ENCODE data around the gene KIF1A.

KIF1A gene

DNA sequence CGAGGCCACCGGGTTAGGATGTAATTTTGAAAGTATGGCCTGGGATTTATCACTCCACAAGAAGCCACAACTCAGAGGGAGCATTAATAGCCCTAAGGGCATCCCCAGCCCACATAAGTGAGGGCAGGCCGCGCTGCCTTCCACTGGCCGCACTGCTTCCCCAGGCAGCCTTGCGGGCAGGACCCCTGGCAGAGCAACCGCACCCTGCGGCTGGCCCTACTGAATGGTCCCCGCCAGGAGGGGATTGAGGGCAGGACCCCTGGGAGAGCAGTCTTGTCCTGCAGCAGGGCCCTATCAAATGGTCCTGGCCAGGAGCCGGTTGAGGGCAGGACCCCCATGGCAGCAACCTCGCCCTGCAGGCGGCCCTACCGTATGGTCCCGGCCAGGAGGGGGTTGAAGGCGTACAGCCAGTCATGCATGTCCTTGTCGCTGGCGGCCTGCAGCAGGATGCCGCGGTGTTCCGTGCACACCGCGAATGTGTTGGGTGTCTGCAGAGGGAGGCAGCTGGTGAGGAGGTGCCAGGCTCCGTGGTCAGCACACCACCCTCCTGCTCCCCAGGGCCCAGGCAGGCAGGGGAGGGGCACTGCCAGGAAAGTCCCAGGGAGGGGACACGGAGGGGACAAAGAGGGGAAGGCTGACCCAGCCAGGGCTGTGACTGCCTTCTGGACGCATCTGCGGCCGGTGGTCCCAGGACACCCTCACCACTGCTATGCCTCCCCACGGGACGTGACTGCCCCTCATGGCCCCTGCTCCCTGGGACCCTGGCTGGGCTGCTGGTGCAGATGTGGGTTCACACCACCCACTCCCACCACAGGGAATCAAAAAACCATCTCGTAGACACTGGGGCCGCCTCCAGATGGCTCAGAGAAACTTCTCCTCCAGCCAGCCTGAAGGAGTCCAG lies 102.1 kb downstream of the KIF1A start:
- no peak for DNase-seq (ENCODE audit: low read depth)

DNA sequence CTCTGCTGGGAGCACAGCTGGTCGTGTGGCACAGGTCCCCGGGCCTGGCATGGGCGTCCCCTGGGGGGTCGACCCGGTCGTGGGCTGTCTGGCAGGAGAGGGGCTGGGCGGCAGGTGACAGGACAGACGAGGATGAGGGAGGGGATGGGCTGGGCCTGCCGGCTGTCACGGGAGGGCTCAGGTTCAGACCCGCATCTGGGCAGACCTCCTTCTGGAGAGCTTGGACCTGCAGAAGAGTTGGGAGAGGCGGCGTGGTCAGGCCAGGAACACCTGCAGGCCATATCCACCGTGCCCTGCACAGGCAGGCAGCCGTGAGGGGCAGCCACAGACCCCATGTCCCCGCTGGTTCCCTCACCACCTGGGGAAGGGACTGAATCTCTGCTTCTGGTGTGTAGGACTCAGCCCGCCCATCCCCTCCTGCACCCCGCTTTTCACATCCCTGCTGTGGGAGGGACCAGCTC lies 102.8 kb downstream of the KIF1A start:
- DNase-seq (ENCODE audit: low read depth), result no peak

DNA sequence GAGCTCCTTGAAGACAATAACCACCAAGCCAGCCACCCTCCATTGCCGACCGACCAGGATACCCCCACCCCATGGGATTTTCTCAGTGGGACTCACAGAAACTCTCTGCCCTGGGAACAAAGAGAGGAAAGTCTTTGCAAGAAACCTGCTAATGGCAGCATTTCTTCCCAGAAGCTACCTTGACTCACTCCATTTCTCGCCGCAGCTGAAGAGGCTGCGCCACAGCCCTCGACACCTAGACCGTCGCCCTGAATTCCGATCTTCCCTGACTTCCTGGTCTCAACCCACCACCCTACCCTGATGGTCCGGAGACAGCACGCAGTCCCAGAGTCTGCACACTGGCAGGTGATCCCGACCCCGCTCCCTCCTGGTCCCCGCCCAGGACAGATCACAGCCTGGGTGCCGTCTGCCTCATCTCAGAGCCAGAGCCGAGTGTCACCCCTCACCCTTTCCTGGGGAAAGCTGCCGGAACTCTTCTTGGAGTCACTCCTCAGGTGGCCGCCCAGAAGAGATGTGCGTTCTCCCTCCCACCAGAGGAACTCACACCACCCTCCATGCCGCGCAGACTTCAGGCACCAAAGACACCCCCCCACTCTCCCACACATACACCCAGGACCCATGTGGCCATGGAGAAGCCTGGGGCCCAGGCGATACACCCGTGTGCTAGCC lies 103.8 kb downstream of the KIF1A start:
- DNase-seq (ENCODE audit: low read depth), result no peak

DNA sequence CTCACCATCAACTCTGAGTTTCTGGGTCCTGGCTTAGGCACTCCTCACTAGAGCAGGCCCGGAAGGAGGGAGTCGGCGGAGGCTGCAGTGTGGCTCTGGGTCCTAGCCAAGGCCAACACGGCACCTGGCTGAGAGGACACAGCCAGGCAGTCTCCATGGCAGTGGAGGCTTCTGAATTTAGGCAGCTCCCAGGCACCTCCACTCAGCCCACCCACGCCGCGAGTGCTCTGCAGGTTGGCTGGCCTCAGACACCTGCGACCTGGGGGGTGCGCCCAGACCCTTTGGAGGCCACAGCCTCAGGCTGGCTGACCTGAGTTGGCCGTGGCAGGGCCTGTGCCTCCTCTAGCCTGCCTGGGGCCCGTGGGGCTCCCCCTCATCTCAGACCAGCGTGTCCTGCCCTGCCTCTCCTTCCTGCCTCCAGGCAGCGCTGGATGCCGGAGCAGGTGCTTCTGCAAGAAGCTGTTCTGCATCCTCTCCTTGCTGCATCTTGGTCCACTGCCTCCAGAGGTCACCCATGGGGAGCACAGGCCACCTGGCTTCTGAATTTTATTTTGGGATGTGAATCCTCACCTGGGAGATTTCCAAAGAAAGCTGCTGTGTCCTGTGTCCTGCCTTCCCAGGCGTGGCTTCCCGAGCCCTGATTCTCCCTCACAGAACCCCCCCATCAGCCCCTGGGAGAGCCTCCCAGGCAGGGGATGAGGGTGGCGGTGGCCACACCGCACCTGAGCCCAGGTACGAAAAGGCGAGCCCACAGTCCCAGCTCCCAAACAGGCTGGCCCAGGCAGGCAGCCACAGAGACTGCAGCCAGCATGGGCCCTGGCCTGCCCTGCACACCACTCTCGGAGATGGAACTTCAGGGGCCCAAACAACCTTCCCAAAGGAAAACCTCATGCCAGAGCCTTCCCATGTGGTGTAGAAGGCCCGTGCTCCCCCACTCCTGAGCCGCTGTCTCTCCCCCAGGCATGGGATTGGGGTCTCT lies 105.0 kb downstream of the KIF1A start:
- no peak for DNase-seq (ENCODE audit: low read depth)

DNA sequence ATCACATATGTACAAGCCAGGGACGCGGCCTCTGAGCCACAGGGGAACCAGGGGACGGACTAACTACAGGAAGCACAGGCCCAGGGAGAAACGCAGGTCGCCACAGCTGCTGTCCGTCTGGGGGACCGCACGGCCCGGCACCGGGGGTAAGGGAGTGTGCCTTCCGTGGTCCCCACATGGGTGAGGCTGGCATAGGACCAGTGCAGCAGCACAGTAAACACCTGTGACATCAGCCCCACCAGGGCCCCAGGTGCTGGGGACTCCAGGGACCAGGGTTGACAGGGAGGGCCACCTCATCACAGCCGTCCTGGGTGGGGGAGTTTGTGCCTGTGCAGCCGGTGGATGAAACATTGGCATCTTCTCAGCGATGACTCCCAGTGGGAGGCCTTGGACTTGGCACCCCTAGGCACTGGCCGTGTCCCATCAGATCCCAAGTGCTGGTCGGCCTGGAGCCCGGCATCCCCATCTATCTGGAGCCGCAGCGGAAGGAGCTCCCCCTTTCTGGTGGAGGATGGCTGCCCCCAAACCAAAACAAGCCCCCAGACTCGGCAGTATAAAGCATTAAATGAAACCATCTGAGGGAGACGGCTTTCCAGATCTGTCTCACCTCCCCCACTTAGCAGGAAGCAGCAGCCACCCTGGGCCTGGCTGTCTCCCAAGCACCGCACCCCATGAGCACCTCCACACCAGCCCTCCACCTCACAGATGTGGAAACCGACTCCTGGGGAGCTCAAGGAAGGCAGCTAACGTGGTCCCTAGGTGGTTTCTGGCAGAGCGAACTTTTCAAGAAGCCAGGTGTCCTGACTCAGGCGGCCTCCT lies 105.9 kb downstream of the KIF1A start:
- no peak for DNase-seq (ENCODE audit: low read depth)

DNA sequence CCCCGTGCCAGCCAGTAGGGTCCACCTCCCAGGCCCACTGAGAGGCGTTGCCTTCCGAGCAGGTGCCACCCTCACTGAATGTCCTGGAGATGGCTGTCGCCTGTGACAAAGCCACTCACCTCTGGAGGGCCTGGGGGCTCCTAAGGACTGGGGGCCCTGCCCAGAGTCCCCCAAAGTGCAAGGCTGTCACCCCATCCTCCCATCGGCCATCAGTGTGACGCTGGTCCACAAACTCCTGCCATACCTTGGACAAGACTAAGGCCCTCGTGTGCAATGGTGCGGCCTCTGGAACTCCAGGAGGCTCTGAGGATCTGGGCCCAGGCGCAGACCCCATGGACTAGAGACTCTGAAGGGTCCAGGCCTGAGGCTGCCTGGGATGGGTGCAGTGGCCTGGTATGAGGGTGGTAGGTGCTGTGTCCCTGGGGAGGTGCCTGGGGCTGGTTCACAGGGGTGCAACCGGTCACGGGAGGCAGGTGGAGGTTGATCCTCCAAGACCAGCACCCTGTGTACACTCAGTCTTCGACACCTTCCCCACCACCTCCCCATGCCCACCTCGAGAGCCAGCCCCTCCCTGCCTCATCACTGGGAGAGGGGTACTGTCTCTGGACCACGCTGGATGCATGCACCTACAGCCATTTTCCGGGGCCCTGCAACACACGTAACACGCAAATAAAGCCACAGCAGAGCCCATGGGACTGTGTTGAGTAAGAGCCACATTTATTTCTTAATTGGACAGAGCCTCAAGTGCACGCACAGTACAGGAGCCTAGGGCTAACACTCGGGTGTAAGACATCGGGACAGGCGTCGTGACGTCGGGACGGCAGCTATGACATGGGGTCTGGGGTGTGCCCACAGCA lies 106.7 kb downstream of the KIF1A start:
- DNase-seq (ENCODE audit: low read depth), result no peak

DNA sequence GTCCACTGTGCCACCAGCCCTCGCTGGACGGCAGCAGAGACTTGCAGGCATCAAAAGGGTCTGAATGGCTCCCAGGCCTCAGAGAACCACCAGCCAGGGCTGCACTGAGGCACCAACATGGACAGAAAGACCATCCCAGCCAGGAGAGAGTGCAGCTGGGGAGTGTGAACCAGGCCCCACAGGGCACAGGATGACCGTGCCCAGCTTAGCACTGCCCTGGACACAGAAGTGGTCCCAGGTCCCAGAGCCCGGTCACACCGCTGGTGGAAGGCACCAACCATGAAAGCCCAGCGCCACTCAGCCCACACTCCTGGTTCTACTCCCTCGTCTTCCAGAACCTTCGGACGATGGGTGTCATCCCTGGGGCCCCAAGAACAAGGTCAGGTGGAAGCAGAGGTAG lies 107.9 kb downstream of the KIF1A start:
- DNase-seq (ENCODE audit: low read depth), result no peak

DNA sequence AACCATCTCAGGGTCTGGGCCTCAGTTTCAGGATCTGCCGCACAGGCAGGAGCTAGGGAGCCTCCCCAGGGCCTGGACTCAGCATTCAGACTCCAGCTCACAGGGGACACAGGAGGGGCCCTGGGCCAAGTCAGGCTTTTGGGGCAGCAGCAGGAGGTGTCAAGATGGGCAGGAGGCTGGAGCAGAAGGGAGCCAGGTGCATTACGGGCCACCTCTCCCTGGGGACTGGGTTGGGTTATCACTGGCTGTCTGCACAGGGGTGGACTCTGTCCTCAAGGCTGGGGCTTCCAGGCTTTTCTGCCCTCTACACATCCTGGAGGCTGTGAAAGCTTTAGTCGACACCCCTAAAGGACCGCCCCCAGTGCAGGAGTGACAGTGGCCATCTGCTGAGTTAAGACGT lies 108.3 kb downstream of the KIF1A start:
- no peak for DNase-seq (ENCODE audit: low read depth)

DNA sequence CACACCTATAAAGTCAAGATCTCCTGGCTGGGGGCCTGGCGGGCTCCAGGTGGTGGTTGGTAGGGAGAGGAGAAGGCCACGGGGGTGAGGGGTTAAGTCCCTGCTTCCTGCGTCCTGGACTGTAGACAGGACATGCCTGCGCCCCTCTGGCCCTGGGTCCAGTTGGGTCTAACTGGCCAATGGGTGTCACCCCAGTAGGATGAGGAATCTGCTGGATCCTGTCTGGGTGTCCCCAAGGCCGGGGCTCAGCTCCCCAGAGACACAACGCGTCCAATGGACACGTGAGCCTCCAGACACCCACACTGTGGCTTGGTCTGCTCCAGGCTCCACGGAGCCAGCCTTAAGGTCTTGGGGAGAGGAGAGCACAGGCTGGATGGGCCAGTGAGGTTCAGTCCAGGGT lies 108.7 kb downstream of the KIF1A start:
- DNase-seq (ENCODE audit: low read depth), result no peak

DNA sequence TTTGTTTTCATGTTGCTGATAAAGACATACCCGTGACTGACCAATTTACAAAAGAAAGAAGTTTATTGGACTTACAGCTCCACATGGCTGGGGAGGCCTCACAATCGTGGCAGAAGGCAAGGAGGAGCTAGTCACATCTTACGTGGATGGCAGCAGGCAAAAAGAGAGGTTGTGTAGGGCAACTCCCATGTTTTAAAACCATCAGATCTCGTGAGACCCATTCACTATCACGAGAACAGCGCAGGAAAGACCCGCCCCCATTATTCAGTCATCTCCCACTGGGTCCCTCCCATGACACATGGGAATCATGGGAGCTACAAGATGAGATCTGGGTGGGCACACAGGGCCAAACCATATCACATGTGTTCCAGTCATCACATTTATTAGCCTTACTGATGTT lies 111.6 kb downstream of the KIF1A start:
- DNase-seq (ENCODE audit: low read depth), result no peak

DNA sequence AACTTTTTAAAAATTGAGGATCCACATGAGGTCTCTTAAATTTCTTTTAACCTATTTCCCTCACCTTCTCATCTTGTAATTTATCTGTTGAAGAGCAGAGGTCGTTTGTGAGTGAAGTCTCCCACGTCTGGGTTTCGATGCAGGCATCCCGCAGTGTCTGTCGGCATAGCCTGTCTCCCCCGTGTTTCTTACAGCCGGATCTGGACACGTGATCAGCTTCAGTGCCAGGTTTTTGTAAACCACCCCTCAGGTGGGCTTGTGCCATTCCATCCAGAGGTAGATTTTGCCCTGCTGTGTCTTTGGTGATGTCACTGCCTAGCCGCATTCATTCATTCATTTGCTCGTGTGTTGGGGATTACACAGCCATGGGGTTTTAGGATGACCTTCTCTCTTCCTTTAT lies 112.2 kb downstream of the KIF1A start:
- no peak for DNase-seq (ENCODE audit: low read depth)

DNA sequence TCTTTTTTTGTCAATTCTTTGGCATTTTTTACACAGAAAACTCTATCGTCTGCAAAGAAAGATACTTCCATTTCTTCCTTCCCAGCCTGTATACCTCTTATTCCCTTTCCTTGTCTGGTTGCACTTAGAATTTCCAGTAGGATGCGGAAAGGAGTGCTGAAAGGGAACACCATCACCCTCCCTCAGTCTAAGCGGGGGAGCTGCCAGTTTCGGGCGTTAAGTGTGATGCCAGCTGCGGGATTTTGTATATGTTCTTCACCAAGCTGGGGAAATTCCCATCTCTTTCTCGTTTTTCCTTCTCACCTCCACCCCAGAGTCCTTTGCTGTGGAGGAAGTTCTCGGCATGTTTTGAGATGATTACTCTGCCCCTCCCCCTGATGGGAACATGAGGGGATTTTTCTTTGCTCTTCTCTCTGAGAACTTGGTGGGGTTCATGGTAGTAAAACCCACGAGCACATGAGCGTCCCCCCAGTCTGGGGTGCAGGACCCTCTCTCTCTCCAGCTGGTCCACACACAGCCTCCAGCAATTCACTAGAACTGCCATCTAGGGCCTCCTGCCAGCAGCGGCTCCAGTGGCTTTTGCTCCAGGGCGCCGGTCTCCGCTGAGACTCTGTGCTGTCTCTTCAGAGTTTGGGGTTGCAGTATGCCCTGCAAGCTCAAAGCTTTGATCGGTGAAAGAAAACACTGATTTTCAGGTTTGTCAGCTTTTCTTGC lies 112.8 kb downstream of the KIF1A start:
- DNase-seq (ENCODE audit: low read depth), result no peak

DNA sequence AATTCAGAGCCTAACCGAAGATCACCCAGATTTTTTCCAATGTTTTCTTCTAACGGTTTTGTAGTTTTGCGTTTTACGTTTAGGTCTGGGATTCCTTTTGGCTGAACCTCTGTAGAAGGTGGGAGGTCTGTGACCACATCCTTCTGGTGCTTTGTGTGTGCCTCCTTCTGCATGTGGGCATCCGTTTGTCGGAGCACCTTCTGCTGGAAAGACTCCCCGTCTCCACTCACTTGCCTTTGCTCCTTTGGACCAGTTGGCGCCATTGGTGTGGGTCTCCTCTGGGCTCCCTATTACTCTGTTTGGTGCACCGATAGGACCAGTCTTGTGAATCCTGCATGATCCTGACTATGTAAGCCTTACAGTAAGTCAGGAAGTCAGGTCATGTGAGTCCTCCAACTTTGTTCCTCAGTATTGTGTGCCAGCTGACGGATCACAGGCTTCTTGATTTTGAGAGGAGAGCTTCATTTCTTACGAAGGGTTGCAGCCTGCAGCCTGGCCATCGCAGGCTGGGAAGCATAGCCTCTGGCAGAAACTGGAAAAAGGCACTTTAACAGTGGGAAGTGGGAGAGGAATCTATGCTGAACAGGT lies 114.7 kb downstream of the KIF1A start:
- no peak for DNase-seq (ENCODE audit: low read depth)

DNA sequence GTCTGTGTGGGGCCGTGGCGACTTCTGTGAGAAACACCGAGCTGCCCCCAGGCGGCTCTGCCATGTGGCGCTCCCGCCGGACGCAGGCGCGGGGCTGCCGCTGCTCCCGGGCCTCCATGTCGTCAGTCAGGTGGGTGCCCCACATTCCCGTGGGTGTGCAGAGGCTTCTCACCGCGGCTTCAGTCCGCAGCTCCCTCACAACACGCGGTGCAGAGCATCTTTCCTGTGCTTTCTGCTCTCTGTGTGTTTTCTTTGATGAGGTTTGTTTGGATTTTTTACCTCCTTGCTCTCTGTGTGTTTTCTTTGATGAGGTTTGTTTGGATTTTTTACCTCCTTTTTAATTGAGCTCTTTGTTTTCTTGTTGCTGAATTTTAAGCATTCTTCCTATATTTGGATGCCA lies 115.4 kb downstream of the KIF1A start:
- peak; percentile 19 for DNase-seq (ENCODE audit: low read depth)

DNA sequence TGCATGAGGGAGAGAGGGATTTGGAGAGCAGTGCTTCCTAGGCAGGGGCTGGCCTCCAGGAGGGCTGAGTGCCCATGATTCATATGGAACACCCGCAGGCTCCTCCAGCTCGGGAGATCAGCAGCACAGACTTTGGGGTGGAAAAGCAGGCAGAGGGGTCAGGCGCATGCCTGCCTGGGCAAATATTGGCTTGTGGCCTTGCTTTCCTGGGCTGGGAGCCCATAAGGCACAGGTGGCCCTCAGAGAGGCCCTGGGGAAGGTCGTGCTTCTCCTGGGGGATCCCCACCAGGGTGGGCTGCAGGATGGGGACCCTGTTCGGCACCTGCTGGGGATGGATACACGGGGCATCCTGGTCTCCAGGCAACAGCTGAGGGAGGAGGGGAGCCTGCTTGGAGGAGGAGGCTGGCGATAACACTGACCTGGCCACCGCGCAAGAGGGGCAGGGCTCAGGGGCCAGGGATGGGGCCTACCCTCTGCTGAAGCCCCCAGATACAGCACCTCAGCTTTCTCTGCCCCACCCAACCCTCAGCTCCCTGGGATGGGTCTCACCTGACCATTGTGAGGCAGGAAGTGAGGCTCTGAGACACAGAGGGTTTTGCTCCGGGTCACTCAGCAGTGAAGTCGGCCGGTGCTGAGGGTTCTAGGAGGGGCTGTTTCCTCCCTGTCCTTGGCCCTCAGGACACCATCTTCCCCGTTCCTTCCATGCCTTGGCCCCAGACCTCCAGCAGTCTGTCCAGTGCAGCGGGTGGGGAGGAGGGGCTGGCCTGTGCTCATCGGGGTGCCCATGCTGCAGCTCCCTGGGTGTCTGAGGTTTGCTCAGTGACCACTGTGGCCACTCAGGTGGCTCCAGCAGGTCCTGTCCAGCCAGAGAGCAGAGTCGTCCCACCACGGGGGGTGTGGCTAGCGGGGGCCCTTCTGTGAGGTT lies 116.3 kb downstream of the KIF1A start:
- no peak for DNase-seq (ENCODE audit: low read depth)

DNA sequence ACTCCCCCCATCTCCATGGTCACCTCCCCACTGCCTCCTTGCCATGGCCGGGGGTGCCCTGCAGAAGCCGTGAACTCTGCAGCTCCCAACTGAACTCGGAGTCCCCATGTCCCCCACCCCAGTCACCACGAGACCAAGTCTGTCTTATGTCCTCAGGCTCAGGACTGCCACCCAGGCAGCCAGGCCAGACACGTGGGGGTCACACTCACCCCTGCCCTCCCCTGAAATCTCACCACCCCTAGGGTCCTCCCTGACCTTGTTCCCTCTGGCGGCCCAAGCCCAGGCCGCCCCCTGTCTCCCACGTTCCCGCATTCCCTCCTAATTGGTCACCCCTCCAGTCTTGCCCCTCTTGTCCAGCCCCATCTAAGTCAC lies 117.4 kb downstream of the KIF1A start:
- DNase-seq (ENCODE audit: low read depth), result no peak

DNA sequence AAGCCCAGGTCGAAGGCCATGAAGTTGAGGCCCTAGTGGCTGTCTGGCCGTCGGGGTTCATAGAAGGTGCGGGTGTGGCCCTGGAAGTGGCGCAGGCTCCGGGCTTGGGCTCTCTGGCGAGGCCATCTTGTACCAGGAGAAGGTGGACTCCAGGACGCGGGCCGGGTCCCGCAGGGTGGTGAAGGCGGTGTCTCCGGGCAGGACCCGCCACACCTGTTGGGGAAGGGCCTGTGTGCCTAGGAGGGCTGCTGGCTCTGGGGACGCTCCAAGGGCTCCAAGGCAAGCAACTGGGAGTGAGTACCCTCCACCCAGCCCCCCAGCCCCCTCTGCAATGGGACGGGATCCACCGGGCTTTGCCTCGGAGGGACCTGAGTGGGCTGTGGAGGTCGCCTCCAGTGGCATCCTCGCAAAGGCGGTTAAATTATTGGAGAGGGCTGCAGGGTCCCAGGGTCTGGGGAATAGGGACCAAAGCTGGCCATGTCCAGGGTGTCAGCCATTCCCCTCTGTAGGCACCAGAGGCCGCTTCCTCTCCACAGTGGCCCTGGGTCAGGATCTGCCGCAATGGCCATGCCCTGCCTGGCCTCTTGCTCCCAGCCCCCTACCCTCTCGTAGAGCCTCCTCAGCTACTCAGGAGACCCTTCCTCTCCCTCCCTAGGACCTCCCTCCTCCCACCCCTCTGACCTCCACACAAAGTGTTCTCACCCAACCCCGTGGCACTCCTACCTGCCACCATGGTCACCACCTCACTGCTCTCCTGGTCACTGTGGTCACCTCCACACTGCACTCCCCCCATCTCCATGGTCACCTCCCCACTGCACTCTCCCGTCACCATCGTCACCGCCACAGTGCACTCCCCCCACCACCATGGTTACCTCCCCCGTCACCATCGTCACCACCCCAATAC lies 118.0 kb downstream of the KIF1A start:
- DNase-seq (ENCODE audit: low read depth), result no peak

Measured in activated T-helper 9 cell treated with anti-CD3 and anti-CD28 coated beads, Interleukin-2, amount 50 U/mL, for 16 hours (primary cell).